Measurements from ENCODE around the gene FCHO1.

- TF ChIP-seq CTCF (optimal IDR thresholded peaks at IDR 0.05 in 1 of 3, IDR thresholded peaks at IDR 0.05 in 1 of 3, conservative IDR thresholded peaks at IDR 0.05 in 1 of 3; ENCODE audit: extremely low read depth in 1 of 3, insufficient read depth in 2 of 3, low read length in 3 of 3) (no peak), EZH2 (IDR thresholded peaks at IDR 0.05; ENCODE audit: low read length) (no peak)
Observed at GRCh38 chr19:17832443-17833208, 81.3 kb downstream of the FCHO1 start.

Measured in keratinocyte (primary cell).